ENCODE results near the gene C1orf94. TPM values are rescaled to one million over a fixed set of nuclear protein-coding genes. Genes with fewer than 3 reads are reported as not detected.
"Not testable (repeated sequence)": the region's sequence is repeated elsewhere in the genome, so short reads cannot be mapped to it uniquely, and the experiment has no call there.

C1orf94 gene
- total RNA-seq, 1 donor: not detected

- peaks cover 12% of the 10 kb centered on the region for H3K4me1 ChIP-seq (ENCODE audit: insufficient read depth, low read length)
- no peak overlapping the region for H3K4me2 ChIP-seq (ENCODE audit: insufficient read depth, low read length)
- no peaks in the 10 kb centered on the region for H3K36me3 ChIP-seq (ENCODE audit: insufficient read depth, low read length)
- no peak overlapping the region for H2AFZ ChIP-seq (ENCODE audit: low read length)
- TF ChIP-seq CTCF (IDR thresholded peaks at IDR 0.05; ENCODE audit: extremely low read depth, low read depth, low read length): no peak
- H3K4me3 ChIP-seq (ENCODE audit: insufficient read depth, low read length): no peak overlapping the region
- H3K79me2 ChIP-seq (ENCODE audit: insufficient read depth, low read length): no peaks in the 10 kb centered on the region
- peaks cover 28% of the 10 kb centered on the region for H3K27me3 ChIP-seq (ENCODE audit: insufficient read depth, low read length)
- H3K27ac ChIP-seq (ENCODE audit: low read depth, low read length): no peak overlapping the region
- DNase-seq (ENCODE audit: insufficient read length, low spot score, missing footprints): no peak
- H4K20me1 ChIP-seq (ENCODE audit: insufficient read depth, low read length): no peaks in the 10 kb centered on the region
- no peaks in the 10 kb centered on the region for H3K9me3 ChIP-seq (ENCODE audit: low read depth, low read length)
Measured at GRCh38 chr1:34167389-34167788, 9.3 kb upstream of the C1orf94 start.

- H3K36me3 ChIP-seq (ENCODE audit: insufficient read depth, low read length): no peaks in the 10 kb centered on the region
- no peaks in the 10 kb centered on the region for H3K9me3 ChIP-seq (ENCODE audit: low read depth, low read length)
- H3K4me2 ChIP-seq (ENCODE audit: insufficient read depth, low read length): no peak overlapping the region
- no peak for DNase-seq (ENCODE audit: insufficient read length, low spot score, missing footprints)
- no peak overlapping the region for H3K27ac ChIP-seq (ENCODE audit: low read depth, low read length)
- H4K20me1 ChIP-seq (ENCODE audit: insufficient read depth, low read length): no peaks in the 10 kb centered on the region
- no peak overlapping the region for H2AFZ ChIP-seq (ENCODE audit: low read length)
- H3K4me3 ChIP-seq (ENCODE audit: insufficient read depth, low read length): no peak overlapping the region
- TF ChIP-seq CTCF (IDR thresholded peaks at IDR 0.05; ENCODE audit: extremely low read depth, low read depth, low read length): no peak
- H3K27me3 ChIP-seq (ENCODE audit: insufficient read depth, low read length): no peaks in the 10 kb centered on the region
- no peaks in the 10 kb centered on the region for H3K79me2 ChIP-seq (ENCODE audit: insufficient read depth, low read length)
- H3K4me1 ChIP-seq (ENCODE audit: insufficient read depth, low read length): no peaks in the 10 kb centered on the region
Measured at GRCh38 chr1:34175744-34176143, 963 bp upstream of the C1orf94 start.

- Histone ChIP-seq H3K27me3 (ENCODE audit: insufficient read depth, low read length) (no peaks in the 10 kb centered on the region), H3K27ac (ENCODE audit: low read depth, low read length) (no peak overlapping the region), H3K4me2 (ENCODE audit: insufficient read depth, low read length) (no peak overlapping the region), H3K9me3 (ENCODE audit: low read depth, low read length) (no peaks in the 10 kb centered on the region), H3K79me2 (ENCODE audit: insufficient read depth, low read length) (no peaks in the 10 kb centered on the region), H4K20me1 (ENCODE audit: insufficient read depth, low read length) (no peaks in the 10 kb centered on the region), H3K4me3 (ENCODE audit: insufficient read depth, low read length) (no peak overlapping the region), H3K4me1 (ENCODE audit: insufficient read depth, low read length) (no peaks in the 10 kb centered on the region), H3K36me3 (ENCODE audit: insufficient read depth, low read length) (no peaks in the 10 kb centered on the region), H2AFZ (ENCODE audit: low read length) (no peak overlapping the region)
- TF ChIP-seq CTCF (IDR thresholded peaks at IDR 0.05; ENCODE audit: extremely low read depth, low read depth, low read length): no peak
- DNase-seq (ENCODE audit: insufficient read length, low spot score, missing footprints): no peak
Measured at GRCh38 chr1:34178072-34178471, 1.4 kb downstream of the C1orf94 start.

DNA sequence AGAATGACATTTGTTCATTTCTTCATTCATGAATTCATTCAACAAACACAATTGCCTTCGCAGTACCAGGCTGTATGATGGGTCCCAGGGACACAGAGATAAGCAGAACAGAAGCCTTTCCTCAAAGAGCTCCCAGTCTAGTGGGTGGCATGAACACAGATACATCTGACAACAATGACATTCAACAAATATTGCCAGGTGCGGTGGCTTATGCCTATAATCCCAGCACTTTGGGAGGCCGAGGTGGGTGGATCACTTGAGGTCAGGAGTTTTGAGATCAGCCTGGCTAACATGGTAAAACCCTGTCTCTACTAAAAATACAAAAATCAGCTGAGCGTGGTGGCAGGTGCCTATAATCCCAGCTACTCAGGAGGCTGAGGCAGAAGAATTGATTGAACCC lies 6.7 kb downstream of the C1orf94 start:
- not testable (repeated sequence) for H4K20me1 ChIP-seq (ENCODE audit: insufficient read depth, low read length); H3K27ac ChIP-seq (ENCODE audit: low read depth, low read length); H3K4me2 ChIP-seq (ENCODE audit: insufficient read depth, low read length); H3K27me3 ChIP-seq (ENCODE audit: insufficient read depth, low read length); H3K4me3 ChIP-seq (ENCODE audit: insufficient read depth, low read length); H3K79me2 ChIP-seq (ENCODE audit: insufficient read depth, low read length); DNase-seq (ENCODE audit: insufficient read length, low spot score, missing footprints); H3K36me3 ChIP-seq (ENCODE audit: insufficient read depth, low read length); H2AFZ ChIP-seq (ENCODE audit: low read length); H3K9me3 ChIP-seq (ENCODE audit: low read depth, low read length); H3K4me1 ChIP-seq (ENCODE audit: insufficient read depth, low read length)
